HEK293 (cell line): ENCODE measurements around the gene IL1A.

Experiments used
- ATF2 ChIP-seq: fragments of 450-650 bp; formaldehyde crosslinking; IDR thresholded peaks from 2 replicates; pipeline ENCODE4 v1.5.1; 2016; ENCODE audit warnings: missing biosample characterization, missing genetic modification characterization, low read depth
- CTCF ChIP-seq: fragments of 450-650 bp; formaldehyde crosslinking; IDR thresholded peaks from 2 replicates; pipeline ENCODE4 v1.5.1; 2016; ENCODE audit warnings: missing biosample characterization, missing genetic modification characterization
- KLF9 ChIP-seq: fragments of 450-650 bp; formaldehyde crosslinking; IDR thresholded peaks from 2 replicates; pipeline ENCODE4 v1.5.1; 2016; ENCODE audit warnings: missing biosample characterization, missing genetic modification characterization, low read depth
- OSR2 ChIP-seq: fragments of 450-650 bp; formaldehyde crosslinking; IDR thresholded peaks from 2 replicates; pipeline ENCODE4 v1.5.1; 2016; ENCODE audit warnings: missing biosample characterization, missing genetic modification characterization
- YY1 ChIP-seq: fragments of 450-650 bp; formaldehyde crosslinking; IDR thresholded peaks from 2 replicates; pipeline ENCODE4 v1.5.1; 2018; ENCODE audit warnings: missing biosample characterization, missing genetic modification characterization
- ZEB2 ChIP-seq: fragments of 450-650 bp; formaldehyde crosslinking; IDR thresholded peaks from 2 replicates; pipeline ENCODE4 v1.5.1; 2016; ENCODE audit warnings: missing biosample characterization, missing genetic modification characterization
- ZNF654 ChIP-seq: fragments of 450-650 bp; formaldehyde crosslinking; IDR thresholded peaks from 2 replicates; pipeline ENCODE4 v1.5.1; 2016; ENCODE audit warnings: low read depth, missing biosample characterization, missing genetic modification characterization
- ZNF837 ChIP-seq: fragments of 450-650 bp; formaldehyde crosslinking; IDR thresholded peaks from 2 replicates; pipeline ENCODE4 v1.5.1; 2016; ENCODE audit warnings: missing biosample characterization, missing genetic modification characterization
- TF ChIP-seq, protein P1 (sequence below): fragments of 450-650 bp; formaldehyde crosslinking; IDR thresholded peaks from 2 replicates; pipeline ENCODE4 v1.5.1; 2016; ENCODE audit warnings: missing biosample characterization, missing genetic modification characterization
- TF ChIP-seq, protein P2 (sequence below): fragments of 450-650 bp; formaldehyde crosslinking; IDR thresholded peaks from 2 replicates; pipeline ENCODE4 v1.5.1; 2016; ENCODE audit warnings: missing biosample characterization, missing genetic modification characterization
- TF ChIP-seq, protein P3 (sequence below): fragments of 450-650 bp; formaldehyde crosslinking; IDR thresholded peaks from 2 replicates; pipeline ENCODE4 v1.5.1; 2016; ENCODE audit warnings: missing biosample characterization, missing genetic modification characterization, low read depth

GRCh38 chr2:112831946-112832840 is 47.9 kb upstream of the IL1A start:
- TF ChIP-seq, protein P1, sequence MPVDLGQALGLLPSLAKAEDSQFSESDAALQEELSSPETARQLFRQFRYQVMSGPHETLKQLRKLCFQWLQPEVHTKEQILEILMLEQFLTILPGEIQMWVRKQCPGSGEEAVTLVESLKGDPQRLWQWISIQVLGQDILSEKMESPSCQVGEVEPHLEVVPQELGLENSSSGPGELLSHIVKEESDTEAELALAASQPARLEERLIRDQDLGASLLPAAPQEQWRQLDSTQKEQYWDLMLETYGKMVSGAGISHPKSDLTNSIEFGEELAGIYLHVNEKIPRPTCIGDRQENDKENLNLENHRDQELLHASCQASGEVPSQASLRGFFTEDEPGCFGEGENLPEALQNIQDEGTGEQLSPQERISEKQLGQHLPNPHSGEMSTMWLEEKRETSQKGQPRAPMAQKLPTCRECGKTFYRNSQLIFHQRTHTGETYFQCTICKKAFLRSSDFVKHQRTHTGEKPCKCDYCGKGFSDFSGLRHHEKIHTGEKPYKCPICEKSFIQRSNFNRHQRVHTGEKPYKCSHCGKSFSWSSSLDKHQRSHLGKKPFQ (tag by site-specific recombination) = no peak
- TF ChIP-seq, protein P2, sequence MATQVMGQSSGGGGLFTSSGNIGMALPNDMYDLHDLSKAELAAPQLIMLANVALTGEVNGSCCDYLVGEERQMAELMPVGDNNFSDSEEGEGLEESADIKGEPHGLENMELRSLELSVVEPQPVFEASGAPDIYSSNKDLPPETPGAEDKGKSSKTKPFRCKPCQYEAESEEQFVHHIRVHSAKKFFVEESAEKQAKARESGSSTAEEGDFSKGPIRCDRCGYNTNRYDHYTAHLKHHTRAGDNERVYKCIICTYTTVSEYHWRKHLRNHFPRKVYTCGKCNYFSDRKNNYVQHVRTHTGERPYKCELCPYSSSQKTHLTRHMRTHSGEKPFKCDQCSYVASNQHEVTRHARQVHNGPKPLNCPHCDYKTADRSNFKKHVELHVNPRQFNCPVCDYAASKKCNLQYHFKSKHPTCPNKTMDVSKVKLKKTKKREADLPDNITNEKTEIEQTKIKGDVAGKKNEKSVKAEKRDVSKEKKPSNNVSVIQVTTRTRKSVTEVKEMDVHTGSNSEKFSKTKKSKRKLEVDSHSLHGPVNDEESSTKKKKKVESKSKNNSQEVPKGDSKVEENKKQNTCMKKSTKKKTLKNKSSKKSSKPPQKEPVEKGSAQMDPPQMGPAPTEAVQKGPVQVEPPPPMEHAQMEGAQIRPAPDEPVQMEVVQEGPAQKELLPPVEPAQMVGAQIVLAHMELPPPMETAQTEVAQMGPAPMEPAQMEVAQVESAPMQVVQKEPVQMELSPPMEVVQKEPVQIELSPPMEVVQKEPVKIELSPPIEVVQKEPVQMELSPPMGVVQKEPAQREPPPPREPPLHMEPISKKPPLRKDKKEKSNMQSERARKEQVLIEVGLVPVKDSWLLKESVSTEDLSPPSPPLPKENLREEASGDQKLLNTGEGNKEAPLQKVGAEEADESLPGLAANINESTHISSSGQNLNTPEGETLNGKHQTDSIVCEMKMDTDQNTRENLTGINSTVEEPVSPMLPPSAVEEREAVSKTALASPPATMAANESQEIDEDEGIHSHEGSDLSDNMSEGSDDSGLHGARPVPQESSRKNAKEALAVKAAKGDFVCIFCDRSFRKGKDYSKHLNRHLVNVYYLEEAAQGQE (tag by site-specific recombination) = no peak
- TF ChIP-seq ATF2 (tag by site-specific recombination) (no peak), CTCF (tag by site-specific recombination) (no peak), YY1 (tag by site-specific recombination) (no peak), ZNF837 (tag by site-specific recombination) (no peak), ZNF654 (tag by site-specific recombination) (no peak), KLF9 (tag by site-specific recombination) (no peak), ZEB2 (no peak), OSR2 (tag by site-specific recombination) (no peak)
- TF ChIP-seq, protein P3, sequence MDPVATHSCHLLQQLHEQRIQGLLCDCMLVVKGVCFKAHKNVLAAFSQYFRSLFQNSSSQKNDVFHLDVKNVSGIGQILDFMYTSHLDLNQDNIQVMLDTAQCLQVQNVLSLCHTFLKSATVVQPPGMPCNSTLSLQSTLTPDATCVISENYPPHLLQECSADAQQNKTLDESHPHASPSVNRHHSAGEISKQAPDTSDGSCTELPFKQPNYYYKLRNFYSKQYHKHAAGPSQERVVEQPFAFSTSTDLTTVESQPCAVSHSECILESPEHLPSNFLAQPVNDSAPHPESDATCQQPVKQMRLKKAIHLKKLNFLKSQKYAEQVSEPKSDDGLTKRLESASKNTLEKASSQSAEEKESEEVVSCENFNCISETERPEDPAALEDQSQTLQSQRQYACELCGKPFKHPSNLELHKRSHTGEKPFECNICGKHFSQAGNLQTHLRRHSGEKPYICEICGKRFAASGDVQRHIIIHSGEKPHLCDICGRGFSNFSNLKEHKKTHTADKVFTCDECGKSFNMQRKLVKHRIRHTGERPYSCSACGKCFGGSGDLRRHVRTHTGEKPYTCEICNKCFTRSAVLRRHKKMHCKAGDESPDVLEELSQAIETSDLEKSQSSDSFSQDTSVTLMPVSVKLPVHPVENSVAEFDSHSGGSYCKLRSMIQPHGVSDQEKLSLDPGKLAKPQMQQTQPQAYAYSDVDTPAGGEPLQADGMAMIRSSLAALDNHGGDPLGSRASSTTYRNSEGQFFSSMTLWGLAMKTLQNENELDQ (tag by site-specific recombination) = no peak
